GM18868 (cell line): ENCODE data around the gene BROX.
"Not testable (repeated sequence)": the region's sequence is repeated elsewhere in the genome, so short reads cannot be mapped to it uniquely, and the experiment has no call there.

Experiments used
- ATAC-seq: cut with Tn5 transposase; IDR thresholded peaks from one replicate; pipeline ENCODE4 v1.9.1; 2021; ENCODE audit warnings: mild to moderate bottlenecking, moderate library complexity; ENCODE audit not compliant: unreplicated experiment

The BROX gene

DNA sequence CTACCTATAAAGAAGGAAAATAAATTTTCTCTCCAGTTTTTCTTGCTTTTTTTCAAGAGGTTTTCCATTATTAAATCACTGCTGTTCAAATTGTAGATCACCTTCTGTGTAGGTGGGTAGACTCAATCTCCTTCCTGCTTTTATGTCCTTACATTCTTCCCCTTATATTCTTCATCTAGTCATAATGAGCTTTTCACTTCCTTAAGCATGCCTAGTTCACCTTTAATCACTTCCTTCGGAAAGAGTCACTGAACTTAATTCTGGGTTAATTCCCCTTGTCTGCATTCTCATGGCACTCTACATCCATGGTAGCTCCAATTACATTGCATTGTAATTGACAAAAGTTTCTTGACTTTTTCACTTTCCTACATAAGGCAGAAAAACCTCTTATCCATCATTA is 18.5 kb downstream of the BROX start:
- ATAC-seq = no peak

DNA sequence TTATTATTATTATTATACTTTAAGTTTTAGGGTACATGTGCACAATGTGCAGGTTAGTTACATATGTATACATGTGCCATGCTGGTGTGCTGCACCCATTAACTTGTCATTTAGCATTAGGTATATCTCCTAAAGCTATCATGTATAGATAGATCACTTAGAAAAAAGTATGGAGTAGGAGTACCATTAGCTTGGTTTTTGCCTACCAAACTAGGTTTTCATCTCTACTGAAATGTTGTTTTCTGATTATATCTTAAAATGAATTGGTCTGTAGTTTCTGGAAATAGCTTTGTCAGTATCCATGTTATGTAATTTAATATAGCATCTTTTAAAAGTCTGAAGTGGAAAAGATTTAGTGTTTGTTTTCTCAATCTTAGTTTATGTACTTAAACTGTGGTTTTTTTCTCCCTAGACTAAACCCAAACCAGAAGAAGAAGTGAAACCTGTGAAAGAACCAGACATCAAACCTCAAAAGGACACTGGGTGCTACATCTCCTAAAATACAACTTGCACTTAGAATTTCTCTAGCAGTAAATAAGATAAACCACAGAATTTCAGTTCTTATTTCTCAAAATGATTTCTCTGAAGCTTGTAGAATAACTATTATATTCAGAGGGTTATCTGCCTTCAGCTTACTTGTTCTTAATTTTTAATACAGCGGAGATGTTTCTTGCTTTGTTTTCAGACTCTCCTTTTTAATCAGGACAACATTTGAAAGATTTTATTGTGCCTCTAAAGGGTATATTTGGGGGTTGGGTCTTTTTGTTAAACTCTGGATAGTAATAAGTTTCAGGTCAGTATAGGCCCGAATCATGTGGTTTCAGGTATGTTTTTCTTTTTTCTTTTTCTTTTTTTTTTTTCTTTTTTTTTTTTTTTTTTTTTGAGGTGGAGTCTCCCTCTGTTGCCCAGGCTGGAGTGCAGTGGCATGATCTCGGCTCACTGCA is 20.1 kb downstream of the BROX start:
- ATAC-seq = peak; percentile 98

DNA sequence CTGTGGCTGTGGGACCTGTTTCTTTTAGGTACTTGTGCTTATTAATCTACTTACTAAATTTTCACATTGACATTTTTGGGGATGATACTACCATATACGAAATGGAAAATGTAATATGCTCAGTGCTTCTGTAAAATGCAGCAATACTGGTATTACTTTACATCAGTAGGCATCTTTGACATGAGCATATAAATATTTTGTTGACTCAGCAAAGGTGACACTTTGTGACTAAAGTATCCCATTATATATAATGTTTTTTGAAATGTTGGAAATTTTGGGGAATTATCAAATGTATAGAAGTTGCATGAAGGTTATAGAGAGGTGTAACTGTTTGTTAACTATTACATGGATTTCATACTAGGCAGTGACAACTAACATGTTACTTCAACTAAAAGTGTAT is 22.4 kb downstream of the BROX start:
- ATAC-seq = no peak

DNA sequence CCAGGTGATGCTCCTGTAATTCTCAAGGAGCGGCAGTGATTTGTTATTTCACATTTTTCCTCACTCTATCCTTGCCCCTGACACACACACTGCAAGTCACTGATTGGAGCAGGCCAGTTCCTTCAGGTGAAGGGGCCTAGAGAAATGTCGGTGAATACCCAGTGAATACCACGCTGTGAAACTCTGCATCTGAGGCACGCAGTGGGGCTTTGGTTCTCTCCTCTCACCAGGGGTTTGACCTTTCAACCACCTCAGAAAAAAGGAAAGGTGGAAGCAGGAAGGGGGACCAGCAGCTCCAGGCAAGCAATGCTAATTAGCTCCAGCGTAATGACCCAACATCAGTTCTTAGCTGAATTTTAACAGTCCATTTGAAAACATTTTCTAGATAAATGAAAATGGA is 24.1 kb downstream of the BROX start:
- no peak for ATAC-seq

DNA sequence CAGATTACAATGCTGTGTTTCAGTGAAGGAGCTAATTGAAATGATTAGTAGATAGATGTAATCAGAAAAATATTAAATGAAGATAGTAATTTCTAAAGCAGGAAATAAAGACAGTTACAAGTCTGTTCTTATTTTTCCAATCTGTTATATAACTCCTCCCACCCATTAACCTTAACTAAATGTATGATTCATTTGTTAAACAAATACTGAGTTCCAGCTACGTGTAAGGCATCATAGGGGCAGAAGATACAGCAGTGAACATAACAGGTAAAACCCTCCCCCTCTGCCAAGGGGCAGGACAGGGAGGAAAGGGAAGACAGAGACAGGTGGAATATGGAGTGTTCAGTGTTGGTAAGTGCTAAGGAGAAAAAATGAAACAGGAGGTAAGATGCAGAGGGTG is 24.6 kb downstream of the BROX start, which contains the start of gene FAM177B:
TSS of gene FAM177B (plus strand) at position 231 of the 400 bp plus-strand sequence. CDS start 9,344 bp downstream, outside the sequence.
- no peak for ATAC-seq

DNA sequence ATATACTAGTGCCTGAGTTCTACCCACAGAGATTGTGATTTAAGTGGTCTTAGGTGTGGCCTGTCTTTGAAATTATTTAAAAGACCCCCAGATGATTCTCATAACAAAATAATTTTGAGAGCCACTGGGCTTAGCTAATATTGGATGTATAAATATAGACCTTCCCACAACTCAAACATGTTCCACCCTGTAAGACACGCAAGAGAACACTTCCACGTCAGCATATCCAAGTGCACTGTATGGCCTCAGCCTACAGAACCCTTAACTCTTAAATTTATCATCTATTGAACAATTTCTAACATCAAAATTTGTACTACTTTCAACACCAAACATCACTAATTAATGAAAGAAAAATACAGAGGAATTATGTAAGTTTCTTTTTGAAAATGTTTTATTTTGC is 27.1 kb downstream of the BROX start:
- ATAC-seq = no peak

DNA sequence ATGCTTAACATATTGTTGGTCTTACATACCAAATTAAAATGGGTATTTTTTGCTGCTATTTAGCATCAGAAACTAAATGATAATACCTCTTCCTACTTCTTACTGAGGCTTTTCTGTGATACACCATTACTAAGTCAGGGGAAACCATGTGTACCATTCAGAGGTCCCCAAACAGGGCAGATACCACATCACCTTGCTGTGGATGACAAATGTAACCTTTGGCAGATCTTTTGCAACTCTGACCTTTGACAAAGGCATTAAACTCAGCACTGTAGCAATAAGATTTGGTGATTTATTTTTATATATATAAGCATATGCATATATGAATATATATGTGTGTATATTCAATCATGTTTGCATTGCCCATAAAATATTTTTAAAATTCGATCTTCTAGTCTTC is 27.6 kb downstream of the BROX start:
- no peak for ATAC-seq

DNA sequence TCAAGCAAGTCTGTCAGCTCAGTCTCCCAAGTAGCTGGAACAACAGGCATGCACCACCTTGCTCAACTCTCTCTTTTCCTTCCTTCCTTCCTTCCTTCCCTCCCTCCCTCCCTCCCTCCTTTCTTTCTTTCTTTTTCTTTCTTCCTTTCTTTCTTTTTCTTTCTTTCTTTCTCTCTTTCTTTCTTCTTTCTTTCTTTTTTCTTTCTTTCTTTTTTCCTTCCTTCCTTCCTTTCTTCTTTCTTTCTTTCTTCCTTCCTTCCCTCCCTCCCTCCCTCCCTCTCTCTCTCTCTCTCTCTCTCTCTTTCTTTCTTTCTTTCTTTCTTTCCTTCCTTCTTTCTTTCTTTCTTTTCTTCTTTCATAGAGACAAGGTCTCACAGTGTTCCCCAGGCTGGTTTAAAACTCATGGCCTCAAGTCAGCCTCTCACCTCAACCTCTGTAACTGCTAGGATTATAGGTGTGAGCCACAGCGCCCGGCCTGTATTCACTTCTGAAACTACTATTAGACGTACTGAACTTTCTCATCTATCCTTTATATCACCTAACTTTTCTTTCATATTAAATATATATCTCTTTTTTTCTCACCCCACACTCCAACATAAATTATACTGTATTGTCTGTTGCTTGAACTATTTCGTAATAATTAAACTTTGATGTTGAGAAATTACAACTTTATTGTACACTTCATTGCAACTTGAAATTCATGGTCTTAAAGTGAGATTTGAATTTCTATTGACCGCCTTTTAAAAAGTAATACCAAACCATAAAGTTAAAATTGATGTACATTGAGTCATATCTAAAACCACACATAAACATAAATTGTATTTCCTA is 29.5 kb downstream of the BROX start:
- ATAC-seq = not testable (repeated sequence)

DNA sequence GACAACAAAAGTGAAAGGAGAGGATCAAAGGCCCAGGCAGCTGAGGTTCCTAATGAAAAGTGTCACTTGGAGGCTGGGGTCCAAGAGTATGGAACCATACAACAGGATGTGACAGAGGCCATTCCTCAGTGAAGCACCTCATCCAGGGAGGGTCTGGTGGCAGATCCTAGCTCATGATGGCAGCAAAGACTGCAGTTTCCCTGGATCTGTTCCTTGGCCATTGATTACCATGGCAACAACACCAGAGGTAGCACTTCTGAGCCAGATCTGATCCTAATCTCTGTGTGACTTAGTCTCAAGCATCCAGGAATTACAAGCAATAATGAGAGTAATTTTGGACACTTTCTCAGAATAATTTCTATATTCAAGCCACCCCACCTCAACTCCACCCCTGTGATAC is 37.6 kb downstream of the BROX start:
- no peak for ATAC-seq

DNA sequence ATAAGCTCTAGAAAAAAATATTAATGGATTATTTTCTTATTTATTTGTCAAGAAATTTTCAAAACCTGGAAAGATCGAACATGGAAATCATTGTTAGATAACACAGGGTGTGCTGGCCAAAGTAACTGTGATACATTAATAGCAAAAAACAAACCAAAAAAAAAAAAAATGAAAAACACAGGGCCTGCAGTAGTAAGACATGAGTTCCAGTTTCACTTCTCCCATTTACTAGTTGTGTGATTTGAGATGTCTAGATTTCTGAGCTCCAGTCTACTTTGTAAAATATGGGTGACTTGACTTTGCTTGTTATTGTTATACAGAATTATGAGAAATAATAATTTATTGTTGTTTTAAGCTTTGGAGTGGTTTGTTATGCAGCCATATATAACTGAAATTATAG is 38.3 kb downstream of the BROX start:
- peak; percentile 90 for ATAC-seq

DNA sequence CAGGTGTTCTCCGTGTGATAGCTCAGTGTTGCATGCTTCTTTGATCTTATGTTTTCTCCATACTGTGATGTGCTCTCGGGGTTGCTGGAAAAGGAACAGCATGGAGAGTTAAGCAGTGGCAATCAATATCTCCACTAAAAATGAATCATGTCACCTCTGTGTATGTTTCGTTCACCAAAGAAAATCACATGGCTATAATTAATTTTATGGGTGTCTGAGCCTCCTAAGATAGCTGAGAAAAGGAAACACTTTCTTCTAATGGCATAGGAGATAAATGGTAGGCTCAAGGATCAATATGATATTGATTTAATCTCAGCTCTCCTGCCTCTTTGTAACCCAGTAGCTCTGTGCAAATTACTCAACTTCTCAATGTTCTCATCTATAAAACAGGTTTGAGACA is 38.9 kb downstream of the BROX start:
- ATAC-seq = no peak

DNA sequence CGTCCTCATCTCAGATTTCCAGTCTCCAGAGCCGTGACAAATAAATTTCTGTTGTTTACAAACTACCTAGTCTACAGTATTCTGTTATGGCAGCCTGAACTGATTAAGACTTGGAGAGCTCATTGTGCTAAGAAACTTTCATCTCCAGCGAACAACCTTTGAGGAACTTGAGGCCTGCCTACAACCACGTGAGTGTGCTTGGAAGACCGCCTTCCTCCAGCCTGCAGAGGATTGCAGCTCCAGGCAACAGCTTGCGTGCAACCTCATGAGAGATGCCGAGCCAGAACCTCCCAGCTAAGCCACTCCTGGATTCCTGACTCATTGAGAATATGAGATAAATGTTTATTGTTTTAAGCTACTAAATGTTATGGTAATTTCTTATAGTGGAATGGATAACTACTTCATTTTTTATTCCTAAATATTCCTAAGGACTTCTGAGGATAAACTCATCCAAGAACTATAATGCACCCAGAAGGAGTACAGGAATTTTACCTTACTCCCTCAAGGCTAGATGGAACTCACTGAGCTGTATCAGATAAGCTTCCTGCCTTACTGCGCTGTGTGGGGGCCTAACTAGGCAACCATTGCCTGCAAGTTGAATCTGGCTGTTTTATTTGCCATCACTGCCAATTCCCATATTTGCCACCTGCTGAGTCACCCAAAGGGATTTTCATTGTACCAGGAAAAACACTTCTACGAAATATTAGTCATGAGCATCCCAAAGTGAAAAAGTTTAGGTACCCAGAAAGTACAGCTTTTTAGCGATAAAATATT is 42.2 kb downstream of the BROX start:
- ATAC-seq = no peak

DNA sequence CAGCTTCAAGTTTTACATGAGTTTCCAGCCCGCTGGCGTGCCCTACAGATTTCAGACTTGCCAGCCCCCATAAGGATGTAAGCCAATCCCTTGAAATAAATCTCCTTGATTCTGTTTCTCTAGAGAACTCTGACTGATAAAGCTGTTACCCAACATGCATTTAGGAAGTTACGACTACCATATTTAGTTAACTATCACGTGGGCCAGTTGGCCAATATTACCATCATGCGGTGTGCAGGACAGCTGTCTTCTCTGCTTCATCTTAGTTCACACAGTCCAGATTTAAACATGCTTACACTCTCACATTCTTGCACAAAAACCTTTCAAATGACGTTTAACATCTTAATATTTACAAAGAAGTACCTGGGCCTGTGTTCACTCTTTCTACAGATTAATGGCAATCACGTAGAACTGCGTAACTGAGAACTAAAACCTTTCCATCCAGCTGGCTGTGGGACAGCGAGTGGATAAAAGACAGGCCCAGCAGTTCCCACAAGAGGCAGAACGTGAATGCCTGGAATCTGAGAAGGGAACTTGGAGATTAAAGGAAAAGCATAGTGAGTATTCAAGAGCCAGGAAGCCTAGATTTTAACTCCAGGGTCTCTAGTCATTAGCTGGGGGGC is 45.4 kb downstream of the BROX start:
- ATAC-seq = no peak

DNA sequence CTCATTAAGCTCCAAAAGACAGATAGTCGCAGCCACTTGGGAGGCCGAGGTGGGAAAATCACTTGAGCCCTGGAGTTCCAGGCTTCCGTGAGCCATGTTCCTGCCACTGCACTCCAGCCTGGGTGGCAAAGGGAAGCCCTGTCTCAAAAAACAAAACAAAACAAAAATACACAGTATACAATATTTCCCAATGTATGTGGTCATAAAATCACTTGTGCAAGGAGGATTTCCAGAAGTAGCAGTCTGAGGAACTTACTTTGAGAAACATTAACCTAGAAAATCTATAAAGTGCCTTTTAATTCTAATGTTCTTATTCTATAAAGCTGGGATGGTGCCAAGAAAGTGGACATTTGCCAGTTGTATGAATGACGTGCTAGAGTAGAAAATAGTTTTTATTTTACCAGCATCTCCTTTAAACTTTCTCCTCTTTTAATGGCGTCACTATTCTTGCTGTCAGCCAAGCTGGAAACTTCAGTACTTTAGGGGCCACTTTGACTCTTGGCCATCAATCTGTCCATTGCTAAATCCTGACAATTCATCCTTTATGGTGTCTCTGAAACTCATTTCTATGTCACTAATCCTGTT is 47.2 kb downstream of the BROX start:
- no peak for ATAC-seq

DNA sequence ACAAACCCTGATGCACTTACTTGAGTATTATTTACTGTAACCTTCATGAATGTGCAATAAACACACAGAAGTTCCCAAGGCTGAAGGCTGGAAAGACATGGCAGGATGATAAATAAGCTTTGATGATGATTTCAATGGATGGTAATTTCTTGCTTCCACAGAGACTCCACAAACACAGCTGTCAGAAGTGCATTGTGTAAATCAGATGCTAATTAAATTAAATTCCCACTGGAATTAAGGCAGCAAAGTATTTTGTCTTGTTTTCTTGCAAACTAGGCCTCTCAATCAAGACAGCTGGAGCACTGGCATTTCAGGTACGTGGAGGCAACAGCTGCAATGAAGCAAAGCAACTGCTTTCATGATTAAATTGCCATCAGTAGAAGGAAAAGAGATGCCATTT is 48.7 kb downstream of the BROX start:
- no peak for ATAC-seq

DNA sequence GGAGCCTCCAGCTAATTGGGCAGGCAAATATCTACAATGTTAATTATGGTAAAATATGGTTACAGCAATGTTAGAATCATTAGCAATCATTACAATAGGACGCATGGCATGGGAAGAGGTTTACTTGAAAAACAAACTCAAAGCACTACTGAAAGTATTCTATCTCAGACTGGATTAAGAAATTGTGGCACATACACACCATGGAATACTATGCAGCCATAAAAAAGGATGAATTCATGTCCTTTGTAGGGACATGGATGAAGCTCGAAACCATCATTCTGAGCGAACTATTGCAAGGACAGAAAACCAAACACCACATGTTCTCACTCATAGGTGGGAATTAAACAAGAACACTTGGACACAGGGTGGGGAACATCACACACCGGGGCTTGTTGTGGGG is 49.8 kb downstream of the BROX start:
- ATAC-seq = not testable (repeated sequence)

DNA sequence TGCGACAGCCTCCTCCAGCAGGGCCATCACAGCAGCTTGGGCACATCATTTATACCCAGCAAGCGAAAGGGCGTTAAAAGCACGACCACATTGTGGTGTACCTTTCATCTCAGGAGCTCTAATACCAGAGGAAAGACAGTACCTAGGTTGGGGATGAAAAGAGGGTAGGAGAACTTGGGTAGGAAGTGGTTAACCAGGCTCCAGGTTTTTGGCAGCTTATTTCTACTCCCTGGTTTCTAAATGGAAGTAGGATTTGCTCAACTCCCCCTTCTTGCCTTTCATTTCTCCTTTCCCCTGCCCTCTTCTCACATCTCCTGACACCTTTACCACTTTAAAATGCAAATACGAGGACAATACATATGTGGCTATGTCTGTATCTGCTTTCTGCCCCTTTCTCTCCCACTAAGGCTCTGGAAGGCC is 54.8 kb downstream of the BROX start:
- ATAC-seq = no peak

DNA sequence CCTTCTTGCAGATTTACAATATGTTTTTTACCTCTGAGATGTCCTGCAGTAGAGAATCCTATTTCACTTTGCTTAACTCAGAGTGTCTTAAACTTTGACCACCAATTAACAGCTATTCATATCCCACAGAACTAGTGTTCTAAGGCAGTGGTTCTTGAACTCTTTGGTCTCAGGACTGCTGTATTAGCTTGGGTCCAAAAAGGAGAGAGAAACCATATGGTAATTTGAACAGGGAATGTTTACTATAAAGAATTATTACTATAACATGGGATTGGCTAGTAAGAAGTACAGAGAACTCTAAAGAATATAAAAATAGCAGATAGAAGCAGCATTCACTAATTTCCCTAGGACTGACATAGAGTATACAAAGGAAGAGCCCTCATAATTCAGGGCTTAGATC is 56.2 kb downstream of the BROX start:
- ATAC-seq = no peak

DNA sequence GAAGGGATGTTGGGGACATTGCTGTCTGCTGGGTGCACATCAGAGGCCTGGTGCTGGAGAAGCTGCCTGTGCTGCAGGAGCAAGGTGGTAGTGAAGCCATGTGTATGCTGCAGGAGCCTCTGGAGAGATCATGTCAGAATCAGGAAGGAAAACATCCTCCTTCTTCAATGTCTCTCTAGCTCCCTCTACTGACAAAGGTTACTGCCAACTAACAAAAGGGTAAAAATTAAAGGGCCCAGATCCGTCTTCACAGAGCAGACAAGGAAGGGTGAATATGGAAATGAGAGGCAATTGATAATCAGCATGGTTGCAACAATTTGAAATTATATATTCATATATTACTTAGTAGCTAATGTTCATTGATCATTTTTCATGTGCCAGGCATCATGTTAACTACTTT is 56.8 kb downstream of the BROX start:
- no peak for ATAC-seq

DNA sequence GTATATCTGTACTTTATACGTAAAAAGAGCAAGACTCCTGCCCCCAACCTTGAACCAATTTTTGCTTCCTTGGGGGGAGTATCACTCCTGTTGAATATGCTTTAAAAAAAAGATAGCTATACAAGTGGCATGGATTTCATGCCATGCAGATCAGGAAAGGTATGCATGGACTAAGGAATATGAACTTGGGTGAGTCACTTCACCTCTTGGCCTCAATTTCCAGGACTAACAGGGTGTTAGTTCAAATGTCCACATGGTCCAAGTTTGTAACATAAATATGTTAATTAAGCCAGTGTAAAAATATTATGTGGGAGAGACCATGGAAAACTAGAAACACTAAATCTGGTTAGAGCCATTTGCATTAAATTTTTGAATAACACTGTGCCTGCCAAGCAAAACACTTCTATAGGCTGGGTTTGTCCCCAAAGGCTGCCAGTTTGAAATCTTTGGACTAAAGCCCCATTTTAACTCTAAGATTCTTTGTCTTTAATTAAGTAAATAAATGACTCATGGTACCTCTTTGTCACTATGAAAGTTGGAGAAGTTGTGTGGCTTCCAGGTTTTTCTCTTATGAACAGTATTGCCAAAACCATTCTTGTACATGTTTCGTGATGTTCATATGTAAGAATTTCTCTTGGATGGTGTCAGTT is 57.7 kb downstream of the BROX start:
- no peak for ATAC-seq
